Muscle of leg (tissue), 11 donors: ENCODE data around the gene SPATA17. TPM values are rescaled to one million over a fixed set of nuclear protein-coding genes. Genes with fewer than 3 reads are reported as not detected.
A peak's percentile ranks its signal among the peaks of the same experiment; 100 is the strongest.
"Not testable (repeated sequence)": the region's sequence is repeated elsewhere in the genome, so short reads cannot be mapped to it uniquely, and the experiment has no call there.

ENCODE experiments used
- DNase-seq: peaks from one replicate; pipeline ENCODE4 v3.0.0; 2013
- H3K27ac ChIP-seq: one replicate; pipeline ENCODE4 v1.5.1; 2013; ENCODE audit warnings: mild to moderate bottlenecking, low read length, control low read depth
- H3K27me3 ChIP-seq: one replicate; pipeline ENCODE4 v1.6.1; 2013; ENCODE audit warnings: low read length; ENCODE audit not compliant: control insufficient read depth, insufficient read depth
- H3K36me3 ChIP-seq: one replicate; pipeline ENCODE4 v1.6.1; 2013; ENCODE audit warnings: low read length; ENCODE audit not compliant: control insufficient read depth, insufficient read depth
- H3K4me1 ChIP-seq: one replicate; pipeline ENCODE4 v1.6.1; 2013; ENCODE audit warnings: low read length; ENCODE audit not compliant: control insufficient read depth, insufficient read depth
- H3K4me3 ChIP-seq: one replicate; pipeline ENCODE4 v1.5.1; 2013; ENCODE audit warnings: low read length, control low read depth
- H3K9me3 ChIP-seq: replicated peaks from 2 replicates; pipeline ENCODE4 v1.6.1; 2013; ENCODE audit warnings: low read depth, low read length; ENCODE audit not compliant: control insufficient read depth
- WGBS: methylation state at CpG from one replicate; pipeline ENCODE4 v1.1.5; 2013; ENCODE audit warnings: missing lambda C conversion rate; ENCODE audit not compliant: insufficient coverage; 5-methylcytosine and 5-hydroxymethylcytosine counted together
- polyA plus RNA-seq, 8 donors: library from polyadenylated mRNA; unstranded; fragments of 120-200 nt; gene quantifications; one replicate each; pipeline versions ENCODE4 v1.2.1 to v1.2.3, GENCODE V29; 2013; ENCODE audit warnings: inconsistent platforms in 1 of 8, low replicate concordance in 1 of 8; ENCODE audit not compliant: insufficient read length in 8 of 8, insufficient read depth in 1 of 8
- total RNA-seq: library from RNA; stranded (reverse); fragments of 120-200 nt; gene quantifications from one replicate; pipeline ENCODE4 v1.2.4, GENCODE V29; 2013

The SPATA17 gene
- total and polyA plus RNA-seq, 9 donors = 2.3 to 4.3 (median 3.4) TPM

DNA sequence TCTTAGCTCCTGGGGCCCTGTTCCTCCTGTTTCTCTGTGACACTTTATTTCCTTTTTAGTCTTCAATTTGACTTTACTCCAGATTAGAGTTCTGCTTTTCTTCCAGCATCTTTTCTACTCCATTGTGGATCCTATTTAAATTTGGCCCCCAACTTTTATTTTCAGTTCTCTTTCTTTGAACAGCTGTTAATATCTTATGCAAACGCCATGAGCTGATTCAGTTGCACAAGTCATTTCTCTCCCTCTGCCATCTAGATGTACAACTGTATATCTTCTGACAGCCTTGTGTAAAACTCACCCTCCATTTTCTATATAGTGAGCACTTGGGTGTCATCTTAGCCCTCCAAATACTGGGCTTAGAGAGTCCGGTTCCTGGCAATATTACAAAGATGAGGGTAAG is 42.2 kb downstream of the SPATA17 start:
- WGBS = no CpG with 5 or more reads among the region's 2 CpGs
- H3K27ac ChIP-seq = no peak overlapping the region
- H3K9me3 ChIP-seq = no peaks in the 10 kb centered on the region
- no peak overlapping the region for H3K4me3 ChIP-seq
- H3K27me3 ChIP-seq = no peaks in the 10 kb centered on the region
- no peaks in the 10 kb centered on the region for H3K4me1 ChIP-seq
- no peaks in the 10 kb centered on the region for H3K36me3 ChIP-seq
- peak; percentile 46 for DNase-seq

DNA sequence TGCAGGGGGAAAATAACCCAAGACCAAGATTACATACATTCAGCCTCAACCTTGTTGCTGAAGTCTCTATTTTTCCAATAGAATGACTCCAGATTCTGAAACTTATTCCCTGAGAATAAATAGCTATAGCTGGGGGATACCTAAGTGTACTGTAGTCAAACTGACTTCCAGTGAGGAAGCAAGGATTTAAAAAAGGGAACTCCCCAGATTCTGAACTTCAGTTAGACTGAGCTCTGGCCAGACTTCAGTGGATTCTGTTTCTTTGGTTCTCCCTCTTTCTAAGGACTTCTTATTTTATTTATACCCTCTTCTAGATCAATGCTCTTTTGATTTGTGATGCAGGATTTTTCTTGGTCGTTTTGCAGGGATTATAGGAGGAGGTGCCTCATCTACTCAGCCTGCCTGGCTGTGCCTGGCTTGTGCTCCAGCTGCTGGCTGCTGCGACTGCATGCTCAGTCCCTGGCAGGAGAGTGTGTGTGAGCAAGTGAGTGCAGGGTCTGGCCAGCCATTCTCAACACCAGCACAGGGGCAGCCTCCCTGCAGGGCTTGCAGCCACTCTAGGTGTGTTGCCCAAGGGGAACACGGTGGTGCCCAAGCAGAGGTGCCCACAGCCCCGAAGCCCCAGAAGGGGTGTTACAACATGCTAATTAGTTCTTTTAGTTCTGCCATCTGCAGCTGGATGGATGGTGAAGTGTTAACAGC is 43.0 kb downstream of the SPATA17 start:
- no peaks in the 10 kb centered on the region for H3K27me3 ChIP-seq
- H3K9me3 ChIP-seq = no peaks in the 10 kb centered on the region
- DNase-seq = peak; percentile 6
- no peaks in the 10 kb centered on the region for H3K4me1 ChIP-seq
- H3K27ac ChIP-seq = no peak overlapping the region
- H3K4me3 ChIP-seq = no peak overlapping the region
- WGBS = 75% methylated on average over 1 of the region's 4 CpGs
- H3K36me3 ChIP-seq = no peaks in the 10 kb centered on the region

- no peak overlapping the region for H3K27ac ChIP-seq
- no peaks in the 10 kb centered on the region for H3K9me3 ChIP-seq
- DNase-seq = no peak
- WGBS = no CpG with 5 or more reads among the region's 5 CpGs
- H3K4me1 ChIP-seq = no peaks in the 10 kb centered on the region
- no peaks in the 10 kb centered on the region for H3K36me3 ChIP-seq
- H3K4me3 ChIP-seq = no peak overlapping the region
- H3K27me3 ChIP-seq = no peaks in the 10 kb centered on the region
These were observed 50.7 kb downstream of the SPATA17 start for GRCh38 chr1:217681806-217682205.

DNA sequence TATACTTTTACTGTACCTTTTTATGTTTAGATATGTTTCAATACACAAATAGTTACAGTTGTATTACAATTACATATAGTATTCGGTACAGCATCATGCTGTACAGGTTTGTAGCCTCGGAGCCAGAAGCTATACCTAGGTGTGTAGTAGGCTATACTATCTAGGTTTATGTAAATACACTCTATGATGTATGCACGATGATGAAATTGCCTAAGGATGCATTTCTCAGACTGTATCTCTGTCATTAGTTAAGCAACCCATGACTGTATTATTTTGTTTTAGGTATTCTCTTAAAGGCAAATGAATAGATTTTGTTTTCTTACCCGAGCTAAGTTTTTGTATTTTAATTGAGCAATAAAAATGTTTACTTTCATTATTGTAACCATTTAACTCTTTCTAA is 56.4 kb downstream of the SPATA17 start:
- Histone ChIP-seq H3K27ac (no peak overlapping the region), H3K4me3 (no peak overlapping the region), H3K9me3 (no peaks in the 10 kb centered on the region), H3K27me3 (no peaks in the 10 kb centered on the region), H3K36me3 (no peaks in the 10 kb centered on the region), H3K4me1 (no peaks in the 10 kb centered on the region)
- WGBS = no CpG with 5 or more reads among the region's 4 CpGs
- no peak for DNase-seq

DNA sequence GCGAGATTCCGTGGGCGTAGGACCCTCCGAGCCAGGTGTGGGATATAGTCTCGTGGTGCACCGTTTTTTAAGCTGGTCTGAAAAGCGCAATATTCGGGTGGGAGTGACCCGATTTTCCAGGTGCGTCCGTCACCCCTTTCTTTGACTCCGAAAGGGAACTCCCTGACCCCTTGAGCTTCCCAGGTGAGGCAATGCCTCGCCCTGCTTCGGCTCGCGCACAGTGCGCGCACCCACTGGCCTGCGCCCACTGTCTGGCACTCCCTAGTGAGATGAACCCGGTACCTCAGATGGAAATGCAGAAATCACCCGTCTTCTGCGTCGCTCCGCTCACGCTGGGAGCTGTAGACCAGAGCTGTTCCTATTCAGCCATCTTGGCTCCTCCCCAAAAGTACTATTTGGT is 65.0 kb downstream of the SPATA17 start:
- DNase-seq, H3K4me3 ChIP-seq, H3K9me3 ChIP-seq, H3K4me1 ChIP-seq, H3K36me3 ChIP-seq, H3K27ac ChIP-seq, H3K27me3 ChIP-seq: not testable (repeated sequence)
- WGBS = 95% methylated on average over 5 of the region's 25 CpGs

GRCh38 chr1:217703326-217703725 is 72.2 kb downstream of the SPATA17 start:
- WGBS = 100% methylated on average over 1 of the region's 6 CpGs

DNA sequence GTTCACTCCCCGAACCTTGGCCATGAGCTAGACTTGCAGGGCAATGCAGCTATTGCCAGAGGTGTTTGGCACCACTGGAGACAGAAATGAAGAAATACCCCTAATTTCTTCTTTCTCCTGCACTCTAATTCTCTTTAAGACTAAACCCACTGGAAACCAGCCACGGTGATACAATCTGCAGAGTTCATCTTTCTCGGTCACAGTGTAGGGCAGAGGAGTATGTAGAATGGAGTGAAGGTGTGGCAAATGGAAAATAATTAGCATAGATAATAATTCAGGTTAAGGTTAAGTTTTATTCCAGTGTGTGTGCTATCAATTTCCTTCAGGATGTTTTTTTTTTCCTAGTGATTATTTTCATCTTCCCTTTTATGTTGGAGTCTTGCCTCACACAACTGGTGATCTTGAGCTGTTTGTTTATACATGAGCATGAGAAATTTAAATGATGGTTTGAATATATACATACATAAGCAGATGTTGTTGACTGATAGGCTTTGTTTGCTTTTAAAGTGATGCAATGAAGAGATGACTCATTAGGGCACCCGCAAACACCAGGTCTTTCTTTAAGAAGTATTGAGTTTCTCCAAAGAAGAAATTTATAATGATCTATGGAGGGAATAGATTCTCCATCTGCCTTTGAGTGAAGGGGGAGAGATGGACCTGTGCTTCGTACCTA is 81.9 kb downstream of the SPATA17 start:
- no peak overlapping the region for H3K27ac ChIP-seq
- H3K9me3 ChIP-seq = no peaks in the 10 kb centered on the region
- no peak for DNase-seq

More at GRCh38 chr1:217703326-217703725, 72.2 kb downstream of the SPATA17 start:
- Histone ChIP-seq H3K4me1 (no peaks in the 10 kb centered on the region), H3K36me3 (no peaks in the 10 kb centered on the region), H3K27ac (no peak overlapping the region), H3K4me3 (no peak overlapping the region), H3K27me3 (no peaks in the 10 kb centered on the region), H3K9me3 (no peaks in the 10 kb centered on the region)
- DNase-seq = no peak

GRCh38 chr1:217715681-217716080 is 84.5 kb downstream of the SPATA17 start:
- Histone ChIP-seq H3K4me3 (no peak overlapping the region), H3K27me3 (no peaks in the 10 kb centered on the region), H3K9me3 (no peaks in the 10 kb centered on the region), H3K36me3 (no peaks in the 10 kb centered on the region), H3K4me1 (no peaks in the 10 kb centered on the region), H3K27ac (no peak overlapping the region)
- no peak for DNase-seq
- WGBS = no CpG with 5 or more reads among the region's 4 CpGs

More for the DNA sequence above, 81.9 kb downstream of the SPATA17 start:
- 83% methylated on average over 3 of the region's 5 CpGs for WGBS
- Histone ChIP-seq H3K4me1 (no peaks in the 10 kb centered on the region), H3K27me3 (no peaks in the 10 kb centered on the region), H3K4me3 (no peak overlapping the region), H3K36me3 (no peaks in the 10 kb centered on the region)

GRCh38 chr1:217717959-217718358 is 86.8 kb downstream of the SPATA17 start:
- no peaks in the 10 kb centered on the region for H3K4me1 ChIP-seq
- DNase-seq = no peak
- H3K9me3 ChIP-seq = no peaks in the 10 kb centered on the region
- no peaks in the 10 kb centered on the region for H3K36me3 ChIP-seq
- no peak overlapping the region for H3K4me3 ChIP-seq
- no peaks in the 10 kb centered on the region for H3K27me3 ChIP-seq
- no peak overlapping the region for H3K27ac ChIP-seq
- WGBS = no CpG with 5 or more reads among the region's 1 CpG

DNA sequence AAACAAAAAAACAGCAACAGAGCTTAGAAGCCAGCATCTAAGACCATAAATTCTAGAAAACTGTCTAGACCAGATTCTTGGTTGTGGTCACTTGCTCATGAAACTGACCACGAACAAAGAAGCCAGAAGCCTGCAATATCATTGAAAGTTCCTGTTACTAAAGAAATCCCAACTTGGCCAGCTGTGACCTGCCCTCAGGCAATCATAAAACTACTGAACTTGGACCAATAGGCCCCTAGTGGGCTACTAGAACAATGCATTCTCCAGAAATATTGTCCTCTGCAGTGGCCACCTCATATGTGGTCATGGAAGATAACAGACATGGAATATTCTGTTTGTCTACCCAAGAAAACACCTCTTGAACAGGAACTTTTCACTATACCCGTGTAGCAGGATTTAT is 87.7 kb downstream of the SPATA17 start:
- no peak for DNase-seq
- Histone ChIP-seq H3K27ac (no peak overlapping the region), H3K36me3 (no peaks in the 10 kb centered on the region), H3K4me3 (no peak overlapping the region), H3K27me3 (no peaks in the 10 kb centered on the region), H3K4me1 (no peaks in the 10 kb centered on the region), H3K9me3 (no peaks in the 10 kb centered on the region)
- 67% methylated on average over 1 of the region's 2 CpGs for WGBS
